HepG2 (cell line): ENCODE data around the gene PLIN5. TPM values are rescaled to one million over a fixed set of nuclear protein-coding genes. Genes with fewer than 3 reads are reported as not detected.

Experiments
- ATAC-seq: fragments of 200-7000 bp; cut with Tn5 transposase; 3 replicates; pipeline ENCODE4 v1.9.1; 2020; ENCODE audit warnings: mild to moderate bottlenecking, moderate library complexity
- BruUV-seq: library from RNA; stranded (reverse); fragments of 400-500 nt; replicated peaks from 2 replicates; lab custom pipeline; 2021; lab: Mats Ljungman, UMichigan
- CTCF ChIA-PET: fragments of 300-600 bp; formaldehyde crosslinking; extraction: SDS; loops from one replicate; lab custom pipeline; 2021; ENCODE audit warnings: low total read pairs, inconsistent platforms, low intra/inter-chr PET ratio; lab: Yijun Ruan, JAX
- POLR2A ChIA-PET: fragments of 350-600 bp; sonication (Branson Sonifier 250); formaldehyde crosslinking; loops from one replicate; lab custom pipeline; 2020; ENCODE audit warnings: antibody characterized with exemption, inconsistent platforms; lab: Yijun Ruan, JAX
- DNase-seq: peaks from one replicate; pipeline ENCODE4 v3.0.0-alpha.2; 2015; ENCODE audit warnings: low spot score
- FAIRE-seq: peaks from 3 replicates; lab custom pipeline; 2011; peaks lifted over from hg19 to GRCh38; lab: Jason Lieb, UNC
- H2AFZ ChIP-seq: one replicate; pipeline ENCODE4 v1.6.1; 2011; ENCODE audit warnings: low read length, inconsistent platforms
- H3K27ac ChIP-seq: fragments of 300-600 bp; 3 replicates; pipeline ENCODE4 v1.8.0; 2011; ENCODE audit warnings: mixed run types, mild to moderate bottlenecking, mixed read lengths, low read length, inconsistent platforms; ENCODE audit not compliant: insufficient read depth; ENCODE audit errors: extremely low read length
- H3K27me3 ChIP-seq, 2 experiments: fragments of 200-600 bp in 1 of 2; 2 replicates in 1 of 2; 3 replicates in 1 of 2; pipeline versions ENCODE4 v1.6.0 to v1.8.0; 2011; ENCODE audit warnings: low read length in 2 of 2, mild to moderate bottlenecking in 2 of 2, moderate library complexity in 2 of 2, inconsistent platforms in 1 of 2; ENCODE audit not compliant: insufficient read depth in 2 of 2, control insufficient read depth in 1 of 2
- H3K36me3 ChIP-seq, 2 experiments: fragments of 200-600 bp in 1 of 2; replicated peaks in 1 of 2; 2 replicates in 1 of 2; 3 replicates in 1 of 2; pipeline versions ENCODE4 v1.5.1 to v1.8.0; 2011; ENCODE audit warnings: low read length in 2 of 2, inconsistent platforms in 1 of 2; ENCODE audit not compliant: insufficient read depth in 2 of 2, control insufficient read depth in 1 of 2
- H3K4me1 ChIP-seq: 2 replicates; pipeline ENCODE4 v1.5.1; 2012; ENCODE audit warnings: low read length, inconsistent platforms; ENCODE audit not compliant: insufficient read depth
- H3K4me2 ChIP-seq: 2 replicates; pipeline ENCODE4 v1.6.0; 2011; ENCODE audit warnings: low read depth, low read length, inconsistent platforms
- H3K4me3 ChIP-seq, 3 experiments: fragments of 200-600 bp in 1 of 3; sonication (generic), shearing (Covaris generic) in 1 of 3; replicated peaks in 1 of 3; 2 replicates each; pipeline ENCODE4 v1.5.1; 2011 to 2016; ENCODE audit warnings: low read length in 3 of 3, inconsistent platforms in 2 of 3, low read depth in 2 of 3, mild to moderate bottlenecking in 2 of 3, control low read depth in 1 of 3, mixed read lengths in 1 of 3; ENCODE audit not compliant: insufficient read depth in 1 of 3
- H3K79me2 ChIP-seq: one replicate; pipeline ENCODE4 v1.6.1; 2011; ENCODE audit warnings: low read length, inconsistent platforms; ENCODE audit not compliant: insufficient read depth
- H3K9ac ChIP-seq: 2 replicates; pipeline ENCODE4 v1.6.0; 2011; ENCODE audit warnings: mild to moderate bottlenecking, low read depth, low read length, inconsistent platforms; ENCODE audit not compliant: insufficient read depth
- H3K9me3 ChIP-seq: 2 replicates; pipeline ENCODE4 v1.5.1; 2012; ENCODE audit warnings: mild to moderate bottlenecking, low read length
- H4K20me1 ChIP-seq: 2 replicates; pipeline ENCODE4 v1.6.0; 2011; ENCODE audit warnings: inconsistent platforms, mild to moderate bottlenecking, low read length, moderate library complexity; ENCODE audit not compliant: insufficient read depth
- AGO2 ChIP-seq: fragments of 200-400 bp; formaldehyde crosslinking; optimal IDR thresholded peaks from 2 replicates; pipeline ENCODE3; 2017; ENCODE audit warnings: mild to moderate bottlenecking, low read depth, low read length, moderate library complexity
- PATZ1 ChIP-seq: sonication (generic); formaldehyde crosslinking; IDR thresholded peaks from 2 replicates; pipeline ENCODE4 v1.4.0; 2020; ENCODE audit warnings: missing genetic modification reagents
- RBFOX2 ChIP-seq: fragments of 200-400 bp; formaldehyde crosslinking; IDR thresholded peaks from 2 replicates; pipeline ENCODE4 v1.6.1; 2017; ENCODE audit warnings: low read depth, mild to moderate bottlenecking, low read length
- TRIM24 ChIP-seq: sonication (generic); formaldehyde crosslinking; IDR thresholded peaks from 2 replicates; pipeline ENCODE4 v1.8.0; 2022; ENCODE audit warnings: mild to moderate bottlenecking, missing genetic modification reagents
- ZNF205 ChIP-seq: IDR thresholded peaks from 2 replicates; pipeline ENCODE4 v1.6.1; 2018; ENCODE audit warnings: missing biosample characterization, missing genetic modification reagents
- ZNF446 ChIP-seq: sonication (generic); formaldehyde crosslinking; IDR thresholded peaks from 2 replicates; pipeline ENCODE4 v1.5.0; 2020; ENCODE audit warnings: mild to moderate bottlenecking, missing genetic modification reagents
- ZNF768 ChIP-seq: sonication (generic); formaldehyde crosslinking; IDR thresholded peaks from 2 replicates; pipeline ENCODE4 v1.4.0; 2020; ENCODE audit warnings: missing genetic modification reagents
- WGBS: methylation state at CpG from one replicate; pipeline ENCODE4 v1.1.6; 2017; ENCODE audit warnings: low lambda C conversion rate; 5-methylcytosine and 5-hydroxymethylcytosine counted together
- in situ Hi-C: cut with HindIII; loops from 2 replicates; pipeline ENCODE4 v1.10.0; 2017; ENCODE audit warnings: low pct_unique_long_range_greater_than_20kb; ENCODE audit not compliant: extremely low pct_ligation_motif_present
- intact Hi-C: fragments of 100-400 bp; cut with micrococcal nuclease; formaldehyde crosslinking; loops from one replicate; pipeline ENCODE4 v1.10.0; 2022; ENCODE audit not compliant: unreplicated experiment
- polyA plus RNA-seq, 8 experiments: library from polyadenylated mRNA; depleted of rRNA in 3 of 8; stranded (reverse) in 7 of 8; unstranded in 1 of 8; fragments of >200 nt; fragmentation: Illumina TruSeq in 4 of 8; extraction: Trizol in 4 of 8; gene quantifications; 2 replicates each; pipeline versions ENCODE4 v1.2.1 to v1.2.3, GENCODE V29; 2011 to 2016; ENCODE audit warnings: low read depth in 4 of 8, missing spikeins in 1 of 8, mixed read lengths in 1 of 8; ENCODE audit not compliant: insufficient read depth in 1 of 8
- total RNA-seq, 5 experiments: library from RNA; depleted of rRNA; stranded (reverse); fragments of >200 nt; fragmentation: Illumina TruSeq; extraction: Trizol; gene quantifications; 2 replicates each; pipeline ENCODE4 v1.2.3, GENCODE V29; 2016; ENCODE audit warnings: low read depth in 1 of 5

Gene PLIN5
- total and polyA plus RNA-seq, 2 of the 13 experiments (the other 11 are each of a cell fraction or from before 2014, with no cell fraction given), result 1.8 to 4.8 TPM

GRCh38 chr19:4571305-4571917 lies 36.4 kb upstream of the PLIN5 start:
- peaks cover 16% of the 10 kb centered on the region for H3K4me1 ChIP-seq
- no TSS peak for BruUV-seq
- no peak overlapping the region for H3K4me2 ChIP-seq
- H3K9ac ChIP-seq, result no peak overlapping the region
- in situ Hi-C loops, result no loop called here
- 93% methylated on average over 18 of the region's 22 CpGs for WGBS
- FAIRE-seq (no peak), DNase-seq (no peak), ATAC-seq (no peak)
- intact Hi-C loops, result no loop called here
- no peak overlapping the region for H2AFZ ChIP-seq
- POLR2A ChIA-PET, result no interaction called here
- no peaks in the 10 kb centered on the region for H3K9me3 ChIP-seq
- CTCF ChIA-PET, result no interaction called here
- H3K27ac ChIP-seq, result no peak overlapping the region
- no peaks in the 10 kb centered on the region for H3K27me3 ChIP-seq
- H3K36me3 ChIP-seq, result peaks cover 5 to 9% of the 10 kb centered on the region in 2 experiments; a peak in 4 of 5 replicates
- H3K4me3 ChIP-seq, result no peak overlapping the region
- TF ChIP-seq RBFOX2 (0 out of 2 replicates have a peak, but pooled peaks have one; percentile 25), ZNF446 (CRISPR knock-in tag) (no peak), AGO2 (peak; percentile 67), TRIM24 (no peak), ZNF768 (peak; percentile 98), PATZ1 (CRISPR knock-in tag) (peak; percentile 17; the same call in 1 of the 2 replicates), ZNF205 (CRISPR knock-in tag) (no peak)
- peaks cover 60% of the 10 kb centered on the region for H3K79me2 ChIP-seq
- H4K20me1 ChIP-seq, result peaks cover 49% of the 10 kb centered on the region
